ENCODE data around the gene SUSD2.
"Not testable (repeated sequence)": the region's sequence is repeated elsewhere in the genome, so short reads cannot be mapped to it uniquely, and the experiment has no call there.

The SUSD2 gene

GRCh38 chr22:24181088-24181995 is at the start of gene SUSD2:
TSS of gene SUSD2 (plus strand) at chr22:24181487. CDS start at chr22:24181520, 33 bp downstream.
- DNase-seq (ENCODE audit: low read depth): no peak

- no peak for DNase-seq (ENCODE audit: low read depth)
Observed at GRCh38 chr22:24133187-24133965, 47.9 kb upstream of the SUSD2 start.

GRCh38 chr22:24134090-24134846 is 47.0 kb upstream of the SUSD2 start:
- DNase-seq (ENCODE audit: low read depth): no peak

GRCh38 chr22:24136533-24136932 is 44.8 kb upstream of the SUSD2 start:
- not testable (repeated sequence) for DNase-seq (ENCODE audit: low read depth)

- peak; percentile 83 for DNase-seq (ENCODE audit: low read depth)
Observed at GRCh38 chr22:24137595-24137994, 43.7 kb upstream of the SUSD2 start.

GRCh38 chr22:24138649-24139420 is 42.5 kb upstream of the SUSD2 start:
- DNase-seq (ENCODE audit: low read depth): no peak

GRCh38 chr22:24140357-24140756 is 40.9 kb upstream of the SUSD2 start:
- no peak for DNase-seq (ENCODE audit: low read depth)

- no peak for DNase-seq (ENCODE audit: low read depth)
Observed at GRCh38 chr22:24141586-24141985, 39.7 kb upstream of the SUSD2 start.

GRCh38 chr22:24142241-24142640 is 39.0 kb upstream of the SUSD2 start:
- DNase-seq (ENCODE audit: low read depth): no peak

- no peak for DNase-seq (ENCODE audit: low read depth)
Observed at GRCh38 chr22:24142831-24143230, 38.5 kb upstream of the SUSD2 start.

GRCh38 chr22:24144056-24144777 is 37.1 kb upstream of the SUSD2 start:
- DNase-seq (ENCODE audit: low read depth): no peak

GRCh38 chr22:24144778-24145085 is 36.6 kb upstream of the SUSD2 start:
- DNase-seq (ENCODE audit: low read depth): no peak

- no peak for DNase-seq (ENCODE audit: low read depth)
Observed at GRCh38 chr22:24145446-24146193, 35.7 kb upstream of the SUSD2 start.

GRCh38 chr22:24146194-24146616 is 35.1 kb upstream of the SUSD2 start:
- DNase-seq (ENCODE audit: low read depth): peak; percentile 73

- no peak for DNase-seq (ENCODE audit: low read depth)
Observed at GRCh38 chr22:24146791-24147353, 34.4 kb upstream of the SUSD2 start.

- no peak for DNase-seq (ENCODE audit: low read depth)
Observed at GRCh38 chr22:24147666-24148065, 33.6 kb upstream of the SUSD2 start.

- DNase-seq (ENCODE audit: low read depth): no peak
Observed at GRCh38 chr22:24148266-24149197, 32.8 kb upstream of the SUSD2 start.

GRCh38 chr22:24149198-24149590 is 32.1 kb upstream of the SUSD2 start:
- no peak for DNase-seq (ENCODE audit: low read depth)

- no peak for DNase-seq (ENCODE audit: low read depth)
Observed at GRCh38 chr22:24153353-24153752, 27.9 kb upstream of the SUSD2 start.
